Testis (tissue), 3 donors: Measurements from ENCODE around the gene CD59. TPM values are rescaled to one million over a fixed set of nuclear protein-coding genes. Genes with fewer than 3 reads are reported as not detected.

Experiments
- DNase-seq: peaks from one replicate; pipeline ENCODE4 v3.0.0-alpha.2; 2019
- H3K27ac ChIP-seq, 2 donors: fragments of 200-600 bp; sonication (generic); one replicate each; pipeline ENCODE4 v1.5.1; 2019
- H3K27me3 ChIP-seq: fragments of 200-600 bp; sonication (generic); one replicate; pipeline ENCODE4 v1.5.1; 2019
- H3K36me3 ChIP-seq: fragments of 200-600 bp; sonication (generic); one replicate; pipeline ENCODE4 v1.5.1; 2017; ENCODE audit warnings: low read depth; ENCODE audit errors: missing control alignments
- H3K4me1 ChIP-seq: fragments of 200-600 bp; sonication (generic); one replicate; pipeline ENCODE4 v1.5.1; 2019
- H3K4me3 ChIP-seq, 2 donors: fragments of 200-600 bp; sonication (generic); one replicate each; pipeline ENCODE4 v1.5.1; 2017 to 2019
- H3K9me3 ChIP-seq: fragments of 200-600 bp; sonication (generic); one replicate; pipeline ENCODE4 v1.5.1; 2017
- POLR2A ChIP-seq: fragments of 450-650 bp; IDR thresholded peaks from one replicate; pipeline ENCODE4 v1.6.1; 2017; ENCODE audit warnings: antibody characterized with exemption, mild to moderate bottlenecking, moderate library complexity
- WGBS, 2 donors: methylation state at CpG; one replicate each; pipeline ENCODE4 v1.1.5; 2018; 5-methylcytosine and 5-hydroxymethylcytosine counted together
- intact Hi-C: fragments of 100-400 bp; cut with DNase I; formaldehyde crosslinking; loops from one replicate; pipeline ENCODE4 v1.15.1; 2023; ENCODE audit warnings: low total_unique reads
- polyA plus RNA-seq: library from polyadenylated mRNA; stranded (reverse); fragments of 350-450 nt; fragmentation: Illumina TruSeq; extraction: RNeasy Lipid Tissue Mini Kit (QIAGEN cat#74804); gene quantifications from one replicate; pipeline ENCODE4 v1.2.3, GENCODE V29; 2014; ENCODE audit warnings: low read depth, low replicate concordance; ENCODE audit not compliant: insufficient read depth
- total RNA-seq, 2 donors: library from RNA; depleted of rRNA; stranded (reverse); fragments of >200 nt; gene quantifications; one replicate each; pipeline ENCODE4 v1.2.3, GENCODE V29; 2016
- TF ChIP-seq, protein P1 (sequence below), 3 experiments: fragments of 450-650 bp in 2 of 3; fragments of 200-600 bp in 1 of 3; sonication (generic) in 1 of 3; IDR thresholded peaks; one replicate each; pipeline ENCODE4 v1.5.1; 2016 to 2019; ENCODE audit warnings: antibody characterized with exemption in 3 of 3, mild to moderate bottlenecking in 2 of 3, moderate library complexity in 1 of 3

Gene CD59
- total and polyA plus RNA-seq, 3 donors from 2014 or later: 157 to 343 (median 230) TPM

DNA sequence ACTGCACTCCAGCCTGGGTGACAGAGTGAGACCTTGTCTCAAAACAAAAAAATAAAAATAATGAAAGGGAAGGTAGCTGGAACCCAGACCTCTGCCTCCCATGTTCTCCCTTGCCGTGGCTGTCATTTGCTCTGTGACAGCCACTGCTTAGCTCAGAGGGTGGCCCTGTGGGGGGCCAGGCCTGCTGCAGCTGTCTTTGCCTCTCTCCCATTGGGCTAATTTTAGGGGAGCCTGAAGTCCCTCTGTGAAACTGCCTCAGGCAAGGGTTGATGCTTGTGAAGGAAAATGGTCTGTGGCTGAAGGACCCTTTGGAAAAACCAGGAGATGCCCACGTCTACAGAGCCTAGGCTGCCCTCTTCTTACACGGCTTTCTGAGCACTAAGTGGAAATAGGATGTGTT lies 78.5 kb downstream of the CD59 start:
- Histone ChIP-seq H3K9me3 (no peaks in the 10 kb centered on the region), H3K27me3 (no peaks in the 10 kb centered on the region), H3K36me3 (no peaks in the 10 kb centered on the region), H3K27ac (no peak overlapping the region), H3K4me1 (no peaks in the 10 kb centered on the region), H3K4me3 (no peak overlapping the region)
- no peak for TF ChIP-seq POLR2A
- TF ChIP-seq, protein P1, sequence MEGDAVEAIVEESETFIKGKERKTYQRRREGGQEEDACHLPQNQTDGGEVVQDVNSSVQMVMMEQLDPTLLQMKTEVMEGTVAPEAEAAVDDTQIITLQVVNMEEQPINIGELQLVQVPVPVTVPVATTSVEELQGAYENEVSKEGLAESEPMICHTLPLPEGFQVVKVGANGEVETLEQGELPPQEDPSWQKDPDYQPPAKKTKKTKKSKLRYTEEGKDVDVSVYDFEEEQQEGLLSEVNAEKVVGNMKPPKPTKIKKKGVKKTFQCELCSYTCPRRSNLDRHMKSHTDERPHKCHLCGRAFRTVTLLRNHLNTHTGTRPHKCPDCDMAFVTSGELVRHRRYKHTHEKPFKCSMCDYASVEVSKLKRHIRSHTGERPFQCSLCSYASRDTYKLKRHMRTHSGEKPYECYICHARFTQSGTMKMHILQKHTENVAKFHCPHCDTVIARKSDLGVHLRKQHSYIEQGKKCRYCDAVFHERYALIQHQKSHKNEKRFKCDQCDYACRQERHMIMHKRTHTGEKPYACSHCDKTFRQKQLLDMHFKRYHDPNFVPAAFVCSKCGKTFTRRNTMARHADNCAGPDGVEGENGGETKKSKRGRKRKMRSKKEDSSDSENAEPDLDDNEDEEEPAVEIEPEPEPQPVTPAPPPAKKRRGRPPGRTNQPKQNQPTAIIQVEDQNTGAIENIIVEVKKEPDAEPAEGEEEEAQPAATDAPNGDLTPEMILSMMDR (IDR thresholded peaks at IDR 0.05): no peak
- intact Hi-C loops: no loop called here
- WGBS, 2 donors: 70 to 93% methylated on average over 3 of the region's 3 CpGs
- no peak for DNase-seq

DNA sequence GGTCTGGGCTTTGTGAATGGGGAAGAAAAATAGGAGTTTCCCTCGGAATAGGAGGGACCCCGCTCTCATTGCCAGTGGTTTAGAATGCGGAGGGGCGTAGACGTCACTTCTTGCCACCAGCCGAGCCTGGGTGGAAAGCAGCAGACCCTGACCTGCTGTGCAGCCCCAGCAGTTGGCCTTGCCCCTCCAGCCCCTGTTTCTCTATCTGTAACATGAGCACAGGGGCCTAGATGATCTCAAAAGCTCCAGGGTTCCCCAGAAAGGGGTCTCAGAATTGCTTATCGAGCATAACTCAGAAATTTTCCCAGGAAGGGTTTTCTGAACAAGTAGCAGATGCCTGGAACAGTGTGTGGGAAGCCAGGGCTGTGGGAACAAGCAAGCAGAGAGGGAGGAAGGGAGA lies 79.5 kb downstream of the CD59 start:
- DNase-seq: no peak
- Histone ChIP-seq H3K36me3 (no peaks in the 10 kb centered on the region), H3K4me3 (no peak overlapping the region), H3K27ac (no peak overlapping the region), H3K4me1 (no peaks in the 10 kb centered on the region), H3K9me3 (no peaks in the 10 kb centered on the region), H3K27me3 (no peaks in the 10 kb centered on the region)
- TF ChIP-seq, protein P1 (IDR thresholded peaks at IDR 0.05): no peak
- TF ChIP-seq POLR2A: no peak
- intact Hi-C loops: no loop called here
- 84 to 94% methylated on average over 7 of the region's 7 CpGs for WGBS, 2 donors

DNA sequence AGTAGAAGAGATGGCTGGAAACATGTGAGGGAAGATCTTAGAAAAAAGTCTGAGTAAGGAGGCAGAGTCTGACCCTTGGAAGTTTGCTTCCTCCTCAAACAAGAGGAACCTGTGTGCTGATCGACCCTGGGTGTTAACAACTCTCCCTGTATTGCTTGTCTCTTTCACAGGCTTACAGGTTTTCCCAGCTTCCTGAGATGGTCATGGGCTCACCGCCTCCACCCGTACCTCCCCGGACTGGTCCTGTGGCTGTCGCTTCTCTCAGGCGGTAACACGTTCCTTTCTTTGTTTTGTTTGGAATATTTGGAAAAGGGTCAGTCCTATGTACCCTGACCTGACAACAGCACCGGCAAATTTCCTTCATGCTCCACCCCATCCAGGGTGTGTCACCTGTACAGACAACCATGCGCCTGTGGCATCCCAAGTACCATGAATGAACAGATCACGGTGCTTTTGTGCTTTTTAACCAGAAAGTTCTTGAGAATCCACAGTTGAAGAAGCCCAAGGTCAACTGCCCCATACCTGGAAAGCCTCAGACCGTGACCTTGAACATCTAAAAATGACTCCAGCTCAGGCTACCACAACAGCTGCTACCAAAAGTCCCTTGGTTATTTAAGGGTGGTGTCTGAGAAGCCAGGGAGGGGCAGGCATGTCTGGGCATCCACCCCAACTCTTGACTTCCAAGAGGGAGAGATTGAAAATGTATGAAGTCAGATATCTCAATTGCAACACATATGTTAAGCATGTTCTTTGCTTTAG lies 80.2 kb downstream of the CD59 start:
- intact Hi-C loops: no loop called here
- no peaks in the 10 kb centered on the region for H3K27me3 ChIP-seq
- H3K36me3 ChIP-seq: no peaks in the 10 kb centered on the region
- 87% methylated on average over 11 of the region's 11 CpGs for WGBS, 2 donors
- H3K9me3 ChIP-seq: no peaks in the 10 kb centered on the region
- DNase-seq: no peak
- H3K27ac ChIP-seq: no peak overlapping the region
- no peak for TF ChIP-seq POLR2A
- TF ChIP-seq, protein P1 (IDR thresholded peaks at IDR 0.05): no peak
- H3K4me3 ChIP-seq: no peak overlapping the region
- H3K4me1 ChIP-seq: no peaks in the 10 kb centered on the region

DNA sequence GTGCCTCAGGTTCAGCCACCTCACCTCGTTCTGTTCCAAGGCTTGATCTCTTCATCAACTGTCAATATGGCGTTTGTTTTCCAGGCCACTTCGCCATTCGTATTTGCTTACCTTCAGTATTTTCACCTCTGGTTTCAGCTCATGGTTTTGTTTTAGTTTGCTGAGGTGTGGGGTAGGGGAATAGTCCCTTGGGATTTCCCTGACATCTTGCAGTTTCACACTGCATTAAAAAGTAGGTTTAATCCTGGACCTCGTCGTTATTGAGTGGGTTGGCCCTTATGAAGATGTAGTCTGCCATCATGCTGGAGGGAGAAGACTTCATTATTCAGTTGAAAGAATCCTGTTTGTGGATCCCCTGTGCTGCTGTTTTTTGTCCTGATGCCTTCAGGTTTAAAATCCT lies 81.6 kb downstream of the CD59 start:
- intact Hi-C loops: no loop called here
- TF ChIP-seq POLR2A: no peak
- TF ChIP-seq, protein P1 (IDR thresholded peaks at IDR 0.05): no peak
- no peaks in the 10 kb centered on the region for H3K36me3 ChIP-seq

More for the DNA sequence above, 81.6 kb downstream of the CD59 start:
- no peaks in the 10 kb centered on the region for H3K27me3 ChIP-seq
- H3K9me3 ChIP-seq: no peaks in the 10 kb centered on the region
- no peak for DNase-seq
- H3K4me3 ChIP-seq: no peak overlapping the region
- peaks cover 5% of the 10 kb centered on the region for H3K4me1 ChIP-seq
- WGBS, 2 donors: 94 to 95% methylated on average over 6 of the region's 6 CpGs
- H3K27ac ChIP-seq: no peak overlapping the region

Other genes with a start within 250 kb of the CD59 start
- gene C11orf91, start 35.6 kb downstream of the CD59 start, total RNA-seq: under 1 TPM in 1 of 2 donors, not detected in 1; 0.81 TPM
- gene C11orf91, start 35.6 kb downstream of the CD59 start, polyA plus RNA-seq: 12.8 TPM
- 10 to 100 TPM; 27.2 to 39.3 TPM for gene FBXO3, start 38.1 kb upstream of the CD59 start, total RNA-seq
- 44.8 TPM for gene FBXO3, start 38.1 kb upstream of the CD59 start, polyA plus RNA-seq
- 1 to 10 TPM; 6.5 to 8.1 TPM for gene LMO2, start 155.7 kb upstream of the CD59 start, total RNA-seq
- gene LMO2, start 155.7 kb upstream of the CD59 start, polyA plus RNA-seq: 18.3 TPM